HG03571 (cell line): ENCODE measurements around the gene ATP6V0C.
"Not testable (repeated sequence)": the region's sequence is repeated elsewhere in the genome, so short reads cannot be mapped to it uniquely, and the experiment has no call there.

Experiments
- ATAC-seq: cut with Tn5 transposase; IDR thresholded peaks from one replicate; pipeline ENCODE4 v1.9.1; 2021; ENCODE audit not compliant: unreplicated experiment

Gene ATP6V0C

GRCh38 chr16:2474877-2475412, 38.8 kb upstream of the ATP6V0C start, which contains the start of gene TBC1D24:
Gene TBC1D24 (plus strand): TSS chr16:2475127. CDS start chr16:2496149, 21,022 bp downstream.
- ATAC-seq = peak; percentile 57

GRCh38 chr16:2475413-2476344, 38.1 kb upstream of the ATP6V0C start:
- no peak for ATAC-seq

DNA sequence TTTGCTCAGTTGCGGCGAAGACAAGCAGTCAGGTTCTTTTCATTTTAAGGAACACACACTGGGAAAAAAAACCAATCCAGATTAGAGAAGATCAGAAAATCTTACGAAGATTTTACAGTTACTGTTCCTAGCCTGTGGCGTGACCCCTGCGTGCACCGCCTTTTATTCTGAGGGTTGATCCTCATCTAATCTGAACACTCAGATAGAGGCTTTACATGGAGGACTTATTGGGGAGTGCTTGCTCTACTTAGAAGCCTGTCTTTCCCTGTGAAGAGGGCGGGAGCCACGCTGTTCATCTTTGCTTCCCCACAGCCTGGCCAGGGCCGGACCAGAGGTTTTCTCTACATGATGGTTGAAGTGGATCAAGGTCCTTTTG, 37.4 kb upstream of the ATP6V0C start:
- no peak for ATAC-seq

GRCh38 chr16:2476741-2477140, 37.0 kb upstream of the ATP6V0C start:
- no peak for ATAC-seq

GRCh38 chr16:2477327-2477726, 36.4 kb upstream of the ATP6V0C start:
- no peak for ATAC-seq

- no peak for ATAC-seq
Observed at GRCh38 chr16:2478279-2478678, 35.5 kb upstream of the ATP6V0C start.

- not testable (repeated sequence) for ATAC-seq
Observed at GRCh38 chr16:2479996-2480395, 33.8 kb upstream of the ATP6V0C start.

DNA sequence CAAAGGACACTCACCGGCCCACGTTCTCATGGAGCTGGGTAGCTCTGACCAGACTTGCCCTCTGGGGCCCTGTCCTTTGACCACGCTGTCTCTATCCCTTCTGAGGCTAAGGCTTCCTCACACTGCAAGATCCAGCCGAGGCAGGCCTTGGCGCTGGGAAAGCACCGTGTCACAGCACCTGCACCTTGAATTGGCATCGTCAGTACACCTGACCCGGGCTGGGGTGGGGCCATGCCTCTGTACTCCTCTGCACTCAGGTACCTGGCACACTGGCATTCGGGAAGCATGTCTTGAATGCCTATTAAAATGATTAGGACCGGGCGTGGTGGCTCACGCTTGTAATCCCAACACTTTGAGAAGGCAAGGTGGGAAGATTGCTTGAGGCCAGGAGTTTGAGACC, 32.8 kb upstream of the ATP6V0C start:
- no peak for ATAC-seq

DNA sequence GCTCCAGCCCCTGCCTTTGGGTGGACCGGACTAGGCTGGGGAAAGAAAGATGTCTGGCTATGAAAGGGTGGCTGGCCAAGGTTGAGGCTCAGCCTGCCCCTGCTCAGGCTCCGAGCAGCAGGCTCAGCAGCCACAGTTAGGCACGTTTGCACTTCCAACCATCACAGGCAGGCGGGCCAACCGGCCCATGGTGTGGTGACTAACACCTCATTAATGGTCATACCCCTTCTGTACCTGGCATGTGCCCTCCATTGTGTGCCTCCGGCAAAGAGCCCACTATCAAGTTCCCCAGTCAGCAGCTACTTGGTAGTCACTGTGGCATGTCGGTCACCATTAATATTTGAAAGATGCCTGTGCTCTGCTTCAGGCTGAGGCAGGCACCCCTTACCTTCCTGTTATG, 32.1 kb upstream of the ATP6V0C start:
- no peak for ATAC-seq

- no peak for ATAC-seq
Observed at GRCh38 chr16:2482249-2482648, 31.5 kb upstream of the ATP6V0C start.

GRCh38 chr16:2482708-2483534, 30.8 kb upstream of the ATP6V0C start:
- ATAC-seq = no peak

- ATAC-seq = no peak
Observed at GRCh38 chr16:2483939-2484897, 29.5 kb upstream of the ATP6V0C start.

DNA sequence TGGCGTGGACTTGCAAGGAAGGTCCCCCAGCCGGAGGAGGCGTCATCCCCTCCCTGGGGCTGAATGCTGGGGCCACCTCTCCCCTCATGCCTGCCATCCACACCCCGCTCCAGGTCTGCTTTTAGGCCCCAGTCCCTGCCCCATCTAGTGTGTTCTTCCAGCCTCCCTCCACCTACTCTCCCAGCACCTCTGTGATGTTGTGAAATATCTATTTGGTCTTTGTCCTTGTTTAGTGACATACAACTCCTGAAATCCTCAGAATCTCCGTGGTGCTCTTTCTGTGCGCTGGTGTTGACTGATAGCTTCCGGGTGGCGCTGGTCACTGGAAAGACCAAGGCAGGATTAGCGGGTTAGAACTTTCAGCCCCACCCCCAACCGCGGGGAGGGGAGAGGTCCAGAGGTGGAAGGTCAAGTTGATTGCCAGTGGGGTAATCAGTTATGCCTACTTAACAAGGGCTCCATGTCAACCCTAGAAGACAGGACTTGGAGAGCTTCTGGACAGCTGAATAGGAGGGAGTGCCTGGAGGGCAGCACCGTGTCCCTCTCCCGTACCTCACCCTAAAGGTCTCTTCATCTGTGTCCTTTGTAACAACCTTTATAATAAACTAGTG, 28.7 kb upstream of the ATP6V0C start:
- ATAC-seq = no peak

GRCh38 chr16:2485811-2486507, 27.8 kb upstream of the ATP6V0C start:
- no peak for ATAC-seq

GRCh38 chr16:2486645-2487516, 26.9 kb upstream of the ATP6V0C start:
- ATAC-seq = no peak

- ATAC-seq = no peak
Observed at GRCh38 chr16:2487517-2487842, 26.3 kb upstream of the ATP6V0C start.

- no peak for ATAC-seq
Observed at GRCh38 chr16:2487903-2488531, 25.7 kb upstream of the ATP6V0C start.

DNA sequence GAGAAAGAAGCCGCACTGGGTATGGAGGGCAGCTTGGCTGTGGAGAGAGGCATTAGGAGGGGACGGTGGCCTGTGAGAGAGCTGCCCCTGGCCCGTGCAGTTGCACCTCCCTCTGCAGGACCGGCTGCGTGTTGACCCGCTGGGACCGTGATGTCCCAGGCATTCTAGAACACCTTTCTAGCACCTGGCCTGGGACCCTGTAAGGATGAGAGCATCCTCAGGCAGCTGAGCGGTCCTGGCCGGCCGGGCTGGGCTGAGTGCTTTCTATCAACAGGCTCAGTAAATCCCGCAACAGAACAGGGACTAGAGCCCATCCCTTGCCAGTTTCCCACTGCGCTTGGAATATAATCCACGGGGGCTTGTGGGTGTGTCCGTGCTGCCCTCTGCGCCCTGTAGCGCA, 24.2 kb upstream of the ATP6V0C start:
- ATAC-seq = no peak
